DOHH2 (cell line): ENCODE results near the gene COL27A1.

ENCODE experiments used
- CTCF ChIP-seq: fragments of 200-600 bp; sonication (generic); IDR thresholded peaks from one replicate; pipeline ENCODE4 v1.5.1; 2014; ENCODE audit warnings: antibody characterized with exemption, mild to moderate bottlenecking, low read depth, low read length; ENCODE audit not compliant: poor library complexity, severe bottlenecking
- EZH2phosphoT487 ChIP-seq: fragments of 200-600 bp; sonication (generic); IDR thresholded peaks from 2 replicates; pipeline ENCODE4 v1.6.1; 2017; ENCODE audit warnings: borderline replicate concordance, mild to moderate bottlenecking, antibody characterized with exemption, low read length, moderate library complexity, mixed read lengths

- no peak for TF ChIP-seq CTCF
- TF ChIP-seq EZH2phosphoT487, result no peak
Measured at GRCh38 chr9:114196979-114197622, 41.8 kb downstream of the COL27A1 start.
